ENCODE data around the gene MTAP. TPM values are rescaled to one million over a fixed set of nuclear protein-coding genes. Genes with fewer than 3 reads are reported as not detected.
A peak's percentile ranks its signal among the peaks of the same experiment; 100 is the strongest.

MTAP gene
- total RNA-seq, 1 donor from 2014 or later, result 37.2 TPM

DNA sequence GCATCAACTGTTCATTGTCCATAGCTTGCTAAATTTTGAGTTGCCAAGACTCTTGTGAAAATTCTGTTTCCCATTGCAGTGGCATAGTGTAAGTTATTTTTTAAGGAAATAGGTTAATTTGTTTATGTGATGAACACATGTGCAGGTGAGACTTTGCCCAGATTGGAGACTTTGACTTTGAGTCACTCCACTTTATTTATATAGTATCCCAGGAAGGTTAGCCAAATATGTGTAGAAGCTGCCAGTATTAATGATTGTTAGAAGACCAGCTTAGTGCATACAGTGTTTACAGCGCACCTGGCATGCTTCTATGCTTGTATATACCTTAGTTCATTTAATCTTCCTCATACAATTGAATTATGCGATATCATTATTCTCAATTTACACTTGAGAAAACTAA, 51.0 kb downstream of the MTAP start:
- Mint-ChIP-seq H3K9me3 (ENCODE audit: unreplicated experiment) (no peaks in the 10 kb centered on the region), H3K27ac (ENCODE audit: unreplicated experiment) (no peak overlapping the region), H3K36me3 (ENCODE audit: low read depth, unreplicated experiment) (peaks cover 46% of the 10 kb centered on the region), H3K4me3 (ENCODE audit: unreplicated experiment) (no peak overlapping the region), H3K27me3 (ENCODE audit: unreplicated experiment) (no peaks in the 10 kb centered on the region), H3K4me1 (ENCODE audit: unreplicated experiment) (no peaks in the 10 kb centered on the region)
- no peak for DNase-seq (ENCODE audit: low spot score)
- TF ChIP-seq CTCF (IDR thresholded peaks at IDR 0.05; ENCODE audit: unreplicated experiment), result no peak

GRCh38 chr9:21854119-21854518, 51.7 kb downstream of the MTAP start:
- Mint-ChIP-seq H3K36me3 (ENCODE audit: low read depth, unreplicated experiment) (peaks cover 42% of the 10 kb centered on the region), H3K4me1 (ENCODE audit: unreplicated experiment) (no peaks in the 10 kb centered on the region), H3K27me3 (ENCODE audit: unreplicated experiment) (no peaks in the 10 kb centered on the region), H3K27ac (ENCODE audit: unreplicated experiment) (no peak overlapping the region), H3K9me3 (ENCODE audit: unreplicated experiment) (no peaks in the 10 kb centered on the region), H3K4me3 (ENCODE audit: unreplicated experiment) (no peak overlapping the region)
- TF ChIP-seq CTCF (IDR thresholded peaks at IDR 0.05; ENCODE audit: unreplicated experiment), result no peak
- DNase-seq (ENCODE audit: low spot score), result no peak

DNA sequence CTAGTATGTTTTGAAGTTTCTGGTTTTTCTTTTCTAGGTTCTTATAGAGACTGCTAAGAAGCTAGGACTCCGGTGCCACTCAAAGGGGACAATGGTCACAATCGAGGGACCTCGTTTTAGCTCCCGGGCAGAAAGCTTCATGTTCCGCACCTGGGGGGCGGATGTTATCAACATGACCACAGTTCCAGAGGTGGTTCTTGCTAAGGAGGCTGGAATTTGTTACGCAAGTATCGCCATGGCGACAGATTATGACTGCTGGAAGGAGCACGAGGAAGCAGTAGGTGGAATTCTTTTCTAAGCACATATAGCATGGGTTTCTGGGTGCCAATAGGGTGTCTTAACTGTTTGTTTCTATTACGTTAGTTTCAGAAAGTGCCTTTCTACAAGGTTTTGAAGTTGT, 52.2 kb downstream of the MTAP start:
- Mint-ChIP-seq H3K4me1 (ENCODE audit: unreplicated experiment) (no peaks in the 10 kb centered on the region), H3K9me3 (ENCODE audit: unreplicated experiment) (no peaks in the 10 kb centered on the region), H3K36me3 (ENCODE audit: low read depth, unreplicated experiment) (peaks cover 39% of the 10 kb centered on the region), H3K27me3 (ENCODE audit: unreplicated experiment) (no peaks in the 10 kb centered on the region), H3K27ac (ENCODE audit: unreplicated experiment) (peak overlapping the region; percentile 25), H3K4me3 (ENCODE audit: unreplicated experiment) (peak overlapping the region; percentile 24)
- no peak for TF ChIP-seq CTCF (IDR thresholded peaks at IDR 0.05; ENCODE audit: unreplicated experiment)
- no peak for DNase-seq (ENCODE audit: low spot score)

- Mint-ChIP-seq H3K4me3 (ENCODE audit: unreplicated experiment) (peak overlapping the region; percentile 45), H3K4me1 (ENCODE audit: unreplicated experiment) (no peaks in the 10 kb centered on the region), H3K36me3 (ENCODE audit: low read depth, unreplicated experiment) (peaks cover 32% of the 10 kb centered on the region), H3K27me3 (ENCODE audit: unreplicated experiment) (no peaks in the 10 kb centered on the region), H3K27ac (ENCODE audit: unreplicated experiment) (no peak overlapping the region), H3K9me3 (ENCODE audit: unreplicated experiment) (no peaks in the 10 kb centered on the region)
- no peak for TF ChIP-seq CTCF (IDR thresholded peaks at IDR 0.05; ENCODE audit: unreplicated experiment)
- no peak for DNase-seq (ENCODE audit: low spot score)
These were observed 54.1 kb downstream of the MTAP start for GRCh38 chr9:21856301-21857094.

DNA sequence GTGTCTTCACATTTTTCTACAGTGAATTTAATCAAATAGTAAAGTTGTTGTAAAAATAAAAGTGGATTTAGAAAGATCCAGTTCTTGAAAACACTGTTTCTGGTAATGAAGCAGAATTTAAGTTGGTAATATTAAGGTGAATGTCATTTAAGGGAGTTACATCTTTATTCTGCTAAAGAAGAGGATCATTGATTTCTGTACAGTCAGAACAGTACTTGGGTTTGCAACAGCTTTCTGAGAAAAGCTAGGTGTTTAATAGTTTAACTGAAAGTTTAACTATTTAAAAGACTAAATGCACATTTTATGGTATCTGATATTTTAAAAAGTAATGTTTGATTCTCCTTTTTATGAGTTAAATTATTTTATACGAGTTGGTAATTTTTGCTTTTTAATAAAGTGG, 60.4 kb downstream of the MTAP start:
- no peak for DNase-seq (ENCODE audit: low spot score)
- Mint-ChIP-seq H3K4me1 (ENCODE audit: unreplicated experiment) (no peaks in the 10 kb centered on the region), H3K4me3 (ENCODE audit: unreplicated experiment) (no peak overlapping the region), H3K36me3 (ENCODE audit: low read depth, unreplicated experiment) (peaks cover 12% of the 10 kb centered on the region), H3K27ac (ENCODE audit: unreplicated experiment) (no peak overlapping the region), H3K9me3 (ENCODE audit: unreplicated experiment) (no peaks in the 10 kb centered on the region), H3K27me3 (ENCODE audit: unreplicated experiment) (no peaks in the 10 kb centered on the region)
- TF ChIP-seq CTCF (IDR thresholded peaks at IDR 0.05; ENCODE audit: unreplicated experiment), result no peak

Data from endothelial cell (in vitro differentiated cells).